Immature natural killer cell (primary cell): Measurements from ENCODE around the gene USP2. TPM values are rescaled to one million over a fixed set of nuclear protein-coding genes. Genes with fewer than 3 reads are reported as not detected.

Experiments
- DNase-seq, 3 donors: peaks; one replicate each; pipeline ENCODE4 v3.0.0; 2022; ENCODE audit warnings: mixed read lengths in 1 of 3
- H3K27ac Mint-ChIP-seq, 6 donors: one replicate each; pipeline ENCODE4 v1.8.0; 2020; ENCODE audit warnings: mixed read lengths in 6 of 6, mild to moderate bottlenecking in 5 of 6, inconsistent platforms in 4 of 6, moderate library complexity in 3 of 6
- H3K27me3 Mint-ChIP-seq, 3 donors: one replicate each; pipeline ENCODE4 v1.8.0; 2020 to 2021; ENCODE audit warnings: low read depth in 3 of 3, mild to moderate bottlenecking in 3 of 3, mixed read lengths in 3 of 3, moderate library complexity in 3 of 3, inconsistent platforms in 1 of 3
- H3K36me3 Mint-ChIP-seq, 3 donors: one replicate each; pipeline ENCODE4 v1.8.0; 2020; ENCODE audit warnings: mixed read lengths in 3 of 3, inconsistent platforms in 2 of 3, mild to moderate bottlenecking in 2 of 3
- H3K4me1 Mint-ChIP-seq, 2 donors: one replicate each; pipeline ENCODE4 v1.8.0; 2020; ENCODE audit warnings: inconsistent platforms in 2 of 2, mild to moderate bottlenecking in 2 of 2, mixed read lengths in 2 of 2, moderate library complexity in 1 of 2
- H3K4me3 Mint-ChIP-seq, 5 donors: one replicate each; pipeline ENCODE4 v1.8.0; 2020; ENCODE audit warnings: mild to moderate bottlenecking in 5 of 5, mixed read lengths in 5 of 5, inconsistent platforms in 3 of 5, moderate library complexity in 3 of 5
- H3K9me3 Mint-ChIP-seq, 6 donors: one replicate each; pipeline ENCODE4 v1.8.0; 2020; ENCODE audit warnings: mild to moderate bottlenecking in 6 of 6, mixed read lengths in 6 of 6, inconsistent platforms in 4 of 6, moderate library complexity in 3 of 6
- polyA plus RNA-seq, 3 donors: library from polyadenylated mRNA; unstranded; fragments of 300-500 nt; fragmentation: Illumina TruSeq; gene quantifications; one replicate each; pipeline ENCODE4 v1.2.3, GENCODE V29; 2021

Gene USP2
- polyA plus RNA-seq, 3 donors from 2014 or later = not detected

GRCh38 chr11:119370486-119371046 lies 10.9 kb downstream of the USP2 start:
- Mint-ChIP-seq H3K36me3 (no peaks in the 10 kb centered on the region), H3K4me3 (no peak overlapping the region), H3K27ac (no peak overlapping the region), H3K9me3 (no peaks in the 10 kb centered on the region), H3K27me3 (peaks cover 7 to 13% (median 12%) of the 10 kb centered on the region in 3 donors), H3K4me1 (peaks cover 4 to 9% of the 10 kb centered on the region in 2 donors)
- peak in 1 of 3 donors; percentile 29 for DNase-seq

DNA sequence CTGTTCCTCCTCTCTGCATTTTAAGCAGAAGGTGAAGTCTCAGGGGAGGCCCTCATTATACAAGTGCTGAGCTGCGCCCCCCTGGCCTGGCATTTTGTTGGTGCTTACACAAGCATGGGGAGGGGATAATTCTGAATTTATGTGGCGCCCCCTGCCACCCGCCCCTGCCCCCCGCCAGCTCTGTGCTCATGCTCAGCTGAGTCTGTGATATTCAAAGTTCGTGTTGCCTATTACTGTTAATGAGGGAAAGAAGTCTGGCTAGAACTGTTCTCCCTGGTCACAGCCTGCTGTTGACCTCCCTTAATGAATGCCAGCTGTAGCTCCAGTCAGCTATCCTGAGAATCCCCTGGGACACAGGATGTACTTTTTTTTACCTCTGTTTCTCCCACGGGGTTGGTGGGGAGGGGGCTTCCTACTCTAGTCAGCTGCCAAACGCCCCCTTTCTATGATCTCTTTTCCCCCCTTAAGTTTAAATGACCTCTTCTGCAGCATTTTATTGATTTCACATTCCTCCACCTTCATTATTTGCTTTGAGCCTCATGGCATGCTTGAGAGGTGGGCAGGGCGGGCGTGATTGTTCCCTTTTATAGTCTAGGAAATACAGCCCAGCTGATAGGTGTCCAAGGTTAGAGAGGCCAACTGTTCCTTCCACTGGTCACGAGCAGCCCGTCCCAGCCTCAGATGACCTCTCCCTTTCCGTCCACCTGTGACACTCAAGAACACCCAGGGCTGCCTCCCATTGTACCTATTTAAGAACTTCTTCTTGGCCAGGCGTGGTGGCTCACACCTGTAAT lies 12.2 kb downstream of the USP2 start:
- H3K27ac Mint-ChIP-seq = no peak overlapping the region
- DNase-seq = no peak
- H3K27me3 Mint-ChIP-seq = peaks cover 10 to 22% (median 15%) of the 10 kb centered on the region in 3 donors
- no peaks in the 10 kb centered on the region for H3K36me3 Mint-ChIP-seq
- no peaks in the 10 kb centered on the region for H3K9me3 Mint-ChIP-seq
- peaks cover 6 to 13% of the 10 kb centered on the region in 2 donors for H3K4me1 Mint-ChIP-seq
- H3K4me3 Mint-ChIP-seq = no peak overlapping the region

- DNase-seq = no peak
- H3K36me3 Mint-ChIP-seq = no peaks in the 10 kb centered on the region
- peaks cover 10 to 22% (median 15%) of the 10 kb centered on the region in 3 donors for H3K27me3 Mint-ChIP-seq
- H3K4me3 Mint-ChIP-seq = no peak overlapping the region
- peaks cover 5 to 7% of the 10 kb centered on the region in 2 donors for H3K4me1 Mint-ChIP-seq
- H3K27ac Mint-ChIP-seq = no peak overlapping the region
- no peaks in the 10 kb centered on the region for H3K9me3 Mint-ChIP-seq
These were observed 13.1 kb downstream of the USP2 start for GRCh38 chr11:119368121-119369034.

DNA sequence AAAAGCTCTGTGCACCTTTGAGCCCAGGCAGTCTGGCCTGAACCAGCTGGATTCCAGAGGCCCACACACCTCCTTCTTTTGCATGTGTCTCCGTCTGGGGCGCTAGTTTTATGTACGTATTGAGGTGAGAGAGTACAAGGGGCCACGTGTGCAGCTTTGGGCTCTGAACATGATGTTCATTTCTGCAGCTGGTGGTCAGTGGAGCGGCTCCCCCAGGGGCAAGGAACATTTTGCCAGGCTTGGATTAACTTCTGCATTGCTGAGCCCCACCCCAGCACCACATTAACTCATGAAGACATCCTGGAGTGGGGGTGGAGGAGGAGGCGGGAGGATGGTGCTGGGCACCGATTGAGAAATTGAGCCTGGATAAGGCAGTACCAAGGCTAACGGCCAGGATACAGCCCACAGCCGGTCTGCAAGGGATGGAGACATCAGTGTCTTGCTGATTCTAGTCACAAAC lies 13.8 kb downstream of the USP2 start:
- peaks cover 10 to 25% (median 15%) of the 10 kb centered on the region in 3 donors for H3K27me3 Mint-ChIP-seq
- H3K9me3 Mint-ChIP-seq = no peaks in the 10 kb centered on the region
- no peak for DNase-seq
- H3K36me3 Mint-ChIP-seq = no peaks in the 10 kb centered on the region
- no peak overlapping the region for H3K4me3 Mint-ChIP-seq
- peaks cover 5 to 7% of the 10 kb centered on the region in 2 donors for H3K4me1 Mint-ChIP-seq
- no peak overlapping the region for H3K27ac Mint-ChIP-seq

GRCh38 chr11:119366690-119367620 lies 14.5 kb downstream of the USP2 start:
- Mint-ChIP-seq H3K27ac (no peak overlapping the region), H3K9me3 (no peaks in the 10 kb centered on the region), H3K4me3 (no peak overlapping the region), H3K36me3 (no peaks in the 10 kb centered on the region), H3K4me1 (peaks cover 6 to 12% of the 10 kb centered on the region in 2 donors), H3K27me3 (peaks cover 16 to 30% (median 17%) of the 10 kb centered on the region in 3 donors)
- no peak for DNase-seq

DNA sequence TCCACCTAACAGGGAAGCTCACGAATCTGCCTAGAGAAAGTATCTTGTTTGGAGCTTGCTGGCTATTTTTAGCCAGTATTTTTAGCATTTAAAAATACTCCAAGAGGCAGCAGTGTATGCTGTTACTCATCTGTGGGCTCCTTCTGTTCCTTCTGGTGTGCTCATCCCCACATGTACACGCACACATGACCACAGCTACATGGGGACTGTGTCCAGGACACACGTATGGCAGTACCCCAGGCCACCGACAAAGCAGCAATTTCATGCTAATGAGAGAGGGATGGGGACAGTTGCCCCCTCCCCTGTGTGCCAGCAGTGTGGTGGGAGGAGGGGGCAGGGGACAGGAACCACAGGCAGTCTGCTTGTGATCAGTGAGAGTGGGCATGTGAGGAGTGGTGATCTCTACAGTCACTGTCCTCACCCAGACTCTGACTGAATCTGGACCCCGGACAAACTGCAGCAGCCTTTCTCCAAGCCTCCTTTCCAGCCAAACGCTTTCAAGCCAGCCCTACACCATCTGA lies 16.4 kb downstream of the USP2 start:
- peaks cover 15 to 31% (median 16%) of the 10 kb centered on the region in 3 donors for H3K27me3 Mint-ChIP-seq
- H3K9me3 Mint-ChIP-seq = no peaks in the 10 kb centered on the region
- no peaks in the 10 kb centered on the region for H3K36me3 Mint-ChIP-seq
- peak overlapping the region in 3 of 5 donors; percentile 80 to 88 (median 87) for H3K4me3 Mint-ChIP-seq
- H3K27ac Mint-ChIP-seq = no peak overlapping the region
- H3K4me1 Mint-ChIP-seq = peaks cover 6 to 12% of the 10 kb centered on the region in 2 donors
- DNase-seq = no peak

- Mint-ChIP-seq H3K9me3 (no peaks in the 10 kb centered on the region), H3K4me3 (peak overlapping the region; percentile 80 to 88 (median 84)), H3K4me1 (peaks cover 6 to 12% of the 10 kb centered on the region in 2 donors), H3K27me3 (peaks cover 16 to 30% (median 18%) of the 10 kb centered on the region in 3 donors), H3K27ac (no peak overlapping the region), H3K36me3 (no peaks in the 10 kb centered on the region)
- peak; percentile 46 to 60 (median 58) for DNase-seq
These were observed 17.5 kb downstream of the USP2 start for GRCh38 chr11:119363851-119364590.

DNA sequence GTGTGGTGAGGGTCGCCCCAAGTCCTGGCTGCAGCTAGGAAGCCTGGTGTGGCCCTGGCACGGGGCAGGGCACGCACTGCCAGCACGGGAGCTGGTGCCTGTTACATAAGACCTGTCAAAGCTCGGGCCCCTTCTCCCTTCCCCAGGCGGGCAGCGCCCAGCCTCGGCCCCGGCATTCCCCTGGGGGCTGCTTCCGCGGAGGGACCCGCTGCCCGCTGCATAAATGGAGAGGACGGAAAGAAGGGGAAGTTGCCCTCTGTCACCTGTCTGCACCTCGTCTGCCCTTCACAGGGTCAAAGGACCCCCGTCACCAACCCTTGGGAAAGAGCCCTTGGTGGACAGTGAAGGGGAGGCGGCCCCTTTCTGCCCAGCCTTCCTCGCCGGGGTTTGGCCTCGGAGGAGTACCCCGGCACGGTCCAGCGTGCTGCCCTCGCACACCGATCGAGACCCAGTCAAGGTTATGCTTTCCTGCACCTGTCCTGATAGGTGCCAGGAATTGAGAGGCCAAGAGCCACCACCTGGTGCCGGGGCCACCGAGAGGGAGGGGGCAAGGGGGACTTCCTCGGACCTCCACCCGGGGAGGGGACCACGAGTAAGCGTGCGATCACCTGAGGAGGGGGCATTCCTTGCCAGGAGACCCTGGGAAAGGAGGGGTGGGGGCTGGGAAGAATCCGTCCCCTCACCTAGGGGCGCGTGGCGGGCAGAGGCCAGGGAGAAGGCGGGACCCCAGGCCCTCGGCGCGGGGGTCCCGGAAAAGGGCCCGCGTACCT lies 18.2 kb downstream of the USP2 start:
- peak overlapping the region; percentile 21 to 60 (median 54) for H3K4me3 Mint-ChIP-seq
- H3K4me1 Mint-ChIP-seq = peaks cover 6 to 12% of the 10 kb centered on the region in 2 donors
- no peaks in the 10 kb centered on the region for H3K9me3 Mint-ChIP-seq
- no peaks in the 10 kb centered on the region for H3K36me3 Mint-ChIP-seq
- no peak for DNase-seq
- peaks cover 16 to 33% (median 20%) of the 10 kb centered on the region in 3 donors for H3K27me3 Mint-ChIP-seq
- H3K27ac Mint-ChIP-seq = no peak overlapping the region

DNA sequence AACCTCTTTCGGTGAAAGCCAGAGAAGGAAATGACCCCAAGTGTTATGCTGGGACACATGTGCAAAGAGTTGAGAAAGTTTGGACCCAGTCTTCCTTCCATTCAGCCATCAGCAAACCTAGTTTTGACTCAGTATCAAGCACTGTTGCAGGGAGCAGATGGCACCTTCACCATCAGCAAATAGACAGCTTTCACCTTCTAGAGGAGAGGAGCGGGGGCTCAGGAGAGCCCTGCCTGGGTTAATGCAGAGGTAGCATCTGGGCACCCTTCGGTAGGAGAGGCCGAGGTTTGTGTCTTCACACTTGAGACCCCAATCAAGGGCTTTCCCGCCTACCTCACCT lies 18.8 kb downstream of the USP2 start:
- H3K4me1 Mint-ChIP-seq = peaks cover 6 to 12% of the 10 kb centered on the region in 2 donors

DNA sequence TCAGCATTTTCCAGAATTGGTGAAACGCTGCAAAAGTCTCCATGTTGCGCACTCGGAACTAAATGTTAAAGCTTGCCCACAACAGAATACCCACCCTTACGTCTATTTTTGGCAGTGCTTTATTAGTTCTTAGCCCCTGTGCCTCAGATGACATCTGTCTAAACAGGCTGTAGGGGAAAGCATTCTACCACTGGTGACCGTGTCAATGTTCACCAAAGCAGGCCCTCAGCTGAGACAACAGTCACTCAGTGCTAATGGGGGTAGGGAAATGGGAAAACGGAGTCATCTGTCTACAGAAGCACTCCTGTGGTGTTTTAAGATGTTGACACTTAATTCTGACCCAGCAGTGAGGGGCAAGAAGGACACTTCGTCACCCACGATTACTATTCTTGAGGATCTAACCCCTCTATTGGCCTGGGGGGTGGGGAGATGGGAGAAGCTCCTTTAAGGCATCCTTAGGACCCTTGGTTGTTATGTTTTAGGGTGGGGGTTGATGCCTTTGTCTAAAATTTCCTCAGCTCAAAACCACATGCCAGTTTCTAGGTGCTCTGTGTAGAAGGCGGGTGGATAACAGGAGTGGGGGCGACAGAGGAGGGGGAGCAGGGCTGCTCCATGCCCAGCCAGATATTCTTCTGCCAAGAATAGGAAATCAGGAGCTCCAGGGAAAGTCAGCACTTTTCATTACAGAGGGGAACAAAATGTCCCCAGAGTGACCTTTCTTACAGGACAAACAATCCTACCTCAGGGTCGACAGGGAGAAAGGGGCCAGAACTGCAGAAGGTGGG lies 19.4 kb downstream of the USP2 start:
- Mint-ChIP-seq H3K36me3 (no peaks in the 10 kb centered on the region), H3K9me3 (no peaks in the 10 kb centered on the region), H3K27me3 (peaks cover 20 to 40% (median 22%) of the 10 kb centered on the region in 3 donors), H3K4me1 (peaks cover 6 to 12% of the 10 kb centered on the region in 2 donors), H3K4me3 (peak overlapping the region; percentile 21 to 60 (median 54)), H3K27ac (no peak overlapping the region)
- no peak for DNase-seq

More for the DNA sequence above, 18.8 kb downstream of the USP2 start:
- no peak overlapping the region for H3K27ac Mint-ChIP-seq
- peak overlapping the region; percentile 21 to 60 (median 54) for H3K4me3 Mint-ChIP-seq
- H3K27me3 Mint-ChIP-seq = peaks cover 18 to 38% (median 22%) of the 10 kb centered on the region in 3 donors
- no peaks in the 10 kb centered on the region for H3K36me3 Mint-ChIP-seq
- DNase-seq = no peak
- H3K9me3 Mint-ChIP-seq = no peaks in the 10 kb centered on the region
